ENCODE results near the gene ASB10.

GRCh38 chr7:151235091-151235787 is 48.2 kb upstream of the ASB10 start:
- TF ChIP-seq CTCF (IDR thresholded peaks at IDR 0.05) (no peak), POLR2A (IDR thresholded peaks at IDR 0.05) (no peak), EP300 (IDR thresholded peaks at IDR 0.05) (no peak)

Data from sigmoid colon (tissue), 4 donors.